HG02884 (cell line): ENCODE data around the gene OLFML1.
"Not testable (repeated sequence)": the region's sequence is repeated elsewhere in the genome, so short reads cannot be mapped to it uniquely, and the experiment has no call there.

ENCODE experiments used
- ATAC-seq: cut with Tn5 transposase; IDR thresholded peaks from one replicate; pipeline ENCODE4 v1.9.1; 2021; ENCODE audit warnings: mild to moderate bottlenecking, moderate library complexity; ENCODE audit not compliant: unreplicated experiment

Gene OLFML1

DNA sequence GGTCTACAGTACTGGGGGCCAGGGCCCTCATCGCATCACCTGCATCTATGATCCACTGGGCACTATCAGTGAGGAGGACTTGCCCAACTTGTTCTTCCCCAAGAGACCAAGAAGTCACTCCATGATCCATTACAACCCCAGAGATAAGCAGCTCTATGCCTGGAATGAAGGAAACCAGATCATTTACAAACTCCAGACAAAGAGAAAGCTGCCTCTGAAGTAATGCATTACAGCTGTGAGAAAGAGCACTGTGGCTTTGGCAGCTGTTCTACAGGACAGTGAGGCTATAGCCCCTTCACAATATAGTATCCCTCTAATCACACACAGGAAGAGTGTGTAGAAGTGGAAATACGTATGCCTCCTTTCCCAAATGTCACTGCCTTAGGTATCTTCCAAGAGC, 24.7 kb downstream of the OLFML1 start:
- no peak for ATAC-seq

DNA sequence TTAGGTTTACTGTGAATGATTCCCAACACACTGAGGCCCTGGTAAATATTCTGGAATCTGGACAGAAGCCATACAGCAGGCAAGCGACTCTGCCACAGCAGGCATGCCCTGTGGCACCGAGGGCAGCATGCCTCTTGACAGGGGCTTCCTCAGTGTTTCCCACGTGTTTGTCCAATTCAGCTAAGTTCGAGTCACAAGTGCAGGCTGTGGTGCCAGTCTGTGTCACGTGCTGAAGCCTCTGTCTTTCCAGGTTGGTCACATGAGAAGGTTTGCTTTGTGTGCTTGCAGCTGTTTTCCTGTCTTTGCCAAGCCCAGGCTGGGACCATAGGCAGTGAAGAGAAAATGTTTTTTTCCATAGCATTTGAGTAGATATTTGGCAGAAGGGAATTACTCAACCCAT, 26.1 kb downstream of the OLFML1 start:
- ATAC-seq: no peak

- peak; percentile 61 for ATAC-seq
Observed at GRCh38 chr11:7512525-7513233, 27.4 kb downstream of the OLFML1 start.

- ATAC-seq: peak; percentile 53
Observed at GRCh38 chr11:7513234-7514098, 28.2 kb downstream of the OLFML1 start, which contains the start of gene PPFIBP2. PPFIBP2 (plus strand) TSS chr11:7513999; CDS start chr11:7549476, 35,477 bp downstream.

GRCh38 chr11:7514099-7514591, 28.8 kb downstream of the OLFML1 start:
- peak; percentile 6 for ATAC-seq

DNA sequence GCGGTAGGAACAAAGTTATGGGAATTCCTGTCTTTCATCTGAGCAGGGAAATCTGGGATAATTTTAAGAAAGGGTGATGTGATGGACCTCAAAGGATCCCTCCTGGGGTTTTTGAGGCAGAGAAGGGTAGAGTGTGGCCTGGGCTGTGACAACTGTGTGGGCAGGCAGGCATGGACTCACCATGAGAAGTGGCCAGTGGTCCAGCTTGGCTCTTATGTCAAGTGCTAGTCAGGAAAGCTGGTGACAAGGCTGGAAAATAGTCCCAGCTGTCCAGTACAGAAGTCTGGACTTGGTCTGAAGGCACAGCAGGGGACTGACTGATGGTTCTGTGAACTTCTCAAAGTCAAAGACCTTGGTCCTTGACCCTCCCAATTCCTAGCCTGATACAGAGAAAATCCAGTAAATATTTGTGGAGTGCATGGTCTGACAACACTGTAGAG, 30.2 kb downstream of the OLFML1 start:
- ATAC-seq: no peak

DNA sequence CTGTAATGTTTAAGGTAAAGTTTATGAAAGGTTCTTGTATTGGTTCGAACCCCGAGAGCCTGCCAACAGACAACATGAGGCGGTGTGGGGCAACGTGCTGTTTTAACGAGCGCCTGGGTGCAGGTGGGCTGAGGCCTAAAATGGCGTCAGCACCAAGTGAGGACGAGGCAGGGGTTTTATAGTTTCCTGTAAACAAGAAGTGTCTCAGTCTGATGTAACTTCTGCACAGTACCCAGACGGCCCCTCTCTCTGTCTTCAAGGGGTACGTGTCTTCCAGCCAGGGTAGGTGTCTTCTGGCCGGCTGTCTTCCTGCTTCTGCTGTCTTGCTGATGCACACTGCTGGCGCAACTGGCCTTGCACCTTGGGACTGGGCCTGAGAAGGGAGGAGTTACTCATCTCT, 31.2 kb downstream of the OLFML1 start:
- ATAC-seq: no peak

- not testable (repeated sequence) for ATAC-seq
Observed at GRCh38 chr11:7517743-7518142, 32.4 kb downstream of the OLFML1 start.

DNA sequence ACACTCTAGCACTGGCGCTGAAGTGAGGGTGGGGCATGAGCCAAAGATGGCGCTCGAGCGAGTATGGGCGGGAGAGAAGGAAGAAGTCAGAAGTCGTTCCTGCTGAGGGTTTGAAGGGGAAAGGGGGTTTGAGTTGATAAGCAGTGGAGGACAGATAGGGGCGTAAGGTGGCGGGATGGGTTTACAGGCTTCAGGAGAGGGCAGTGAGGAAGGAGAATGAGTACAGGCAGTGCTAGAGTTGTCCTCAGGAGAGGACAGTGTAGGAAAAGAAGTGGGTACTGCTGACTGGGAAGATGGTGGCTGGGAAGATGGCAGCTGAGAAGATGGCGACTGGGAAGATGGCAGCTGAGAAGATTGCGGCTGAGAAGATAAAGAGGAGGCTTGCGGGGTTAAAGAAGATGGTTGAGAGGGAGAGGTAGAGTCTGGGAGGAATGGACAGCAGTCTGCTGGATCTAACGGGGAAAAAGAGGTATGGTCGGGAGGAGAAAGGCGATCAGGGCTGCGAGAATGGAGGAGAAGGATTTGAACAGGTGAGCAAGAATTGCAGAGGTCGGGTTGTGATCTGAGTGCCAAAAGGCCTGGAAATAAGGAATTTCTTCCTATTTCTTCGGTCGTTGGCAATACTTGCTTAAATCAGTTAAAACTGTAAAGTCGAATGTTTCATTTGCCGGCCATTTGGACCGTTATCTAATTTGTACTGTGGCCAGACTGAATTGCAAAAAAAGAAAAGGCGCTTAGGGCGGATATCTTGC, 33.7 kb downstream of the OLFML1 start:
- no peak for ATAC-seq

GRCh38 chr11:7520011-7520942, 35.0 kb downstream of the OLFML1 start:
- peak; percentile 43 for ATAC-seq

GRCh38 chr11:7520981-7521487, 35.7 kb downstream of the OLFML1 start:
- peak; percentile 75 for ATAC-seq

- no peak for ATAC-seq
Observed at GRCh38 chr11:7522121-7522520, 36.8 kb downstream of the OLFML1 start.

- no peak for ATAC-seq
Observed at GRCh38 chr11:7522546-7522945, 37.2 kb downstream of the OLFML1 start.

- ATAC-seq: no peak
Observed at GRCh38 chr11:7523416-7524210, 38.3 kb downstream of the OLFML1 start.

- ATAC-seq: no peak
Observed at GRCh38 chr11:7524462-7525235, 39.3 kb downstream of the OLFML1 start.

GRCh38 chr11:7525424-7525823, 40.1 kb downstream of the OLFML1 start:
- ATAC-seq: no peak

GRCh38 chr11:7527029-7527428, 41.7 kb downstream of the OLFML1 start:
- no peak for ATAC-seq

DNA sequence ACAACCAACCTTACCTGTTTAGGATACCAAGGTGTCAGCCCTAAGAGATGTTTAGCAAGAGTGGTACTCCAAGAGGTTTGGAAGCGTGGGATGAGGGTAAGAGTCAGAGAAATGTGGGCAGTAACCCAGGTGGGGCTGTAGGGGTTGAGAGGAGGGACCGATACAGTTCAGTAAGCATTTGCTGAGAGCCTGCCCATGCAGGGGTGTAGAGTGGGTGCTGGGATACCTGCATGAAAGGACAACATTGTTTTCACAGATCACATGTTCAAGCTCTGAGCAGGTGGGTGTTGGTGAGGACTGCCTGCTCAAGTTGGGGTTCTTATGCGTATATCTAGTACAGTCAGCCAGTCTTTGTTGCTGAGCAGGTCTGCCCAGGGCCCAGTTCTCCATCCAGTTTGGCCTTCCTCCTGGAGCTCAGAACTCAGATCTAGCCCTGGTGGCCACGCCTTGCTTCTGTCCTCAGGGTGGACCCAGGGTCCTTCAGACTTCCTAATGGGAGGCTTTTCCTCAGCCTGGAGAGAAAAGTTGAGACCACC, 43.3 kb downstream of the OLFML1 start:
- ATAC-seq: no peak
